HUDEP-2 (cell line): Measurements from ENCODE around the gene RSPH1.

Experiments used
- DNase-seq, 76 experiments: peaks; one replicate each; lab custom pipeline; 2025; ENCODE audit not compliant: unreplicated experiment in 76 of 76; lab: John Stamatoyannopoulos, UW

Gene RSPH1

GRCh38 chr21:42513985-42514882, 18.2 kb upstream of the RSPH1 start:
- peak in 15 of 76 experiments; percentile 9 to 50 (median 31) for DNase-seq

- peak in 8 of 76 experiments; percentile 29 to 60 (median 44) for DNase-seq
Measured at GRCh38 chr21:42513151-42513984, 17.3 kb upstream of the RSPH1 start, which contains the start of gene SLC37A1. TSS of gene SLC37A1 (plus strand) at chr21:42513852. CDS start at chr21:42518455, 4,603 bp downstream.

- no peak for DNase-seq
Measured at GRCh38 chr21:42512346-42513034, 16.5 kb upstream of the RSPH1 start.

GRCh38 chr21:42509244-42509643, 13.2 kb upstream of the RSPH1 start:
- no peak for DNase-seq

GRCh38 chr21:42508371-42508770, 12.3 kb upstream of the RSPH1 start:
- no peak for DNase-seq

- DNase-seq, result no peak
Measured at GRCh38 chr21:42507418-42507817, 11.4 kb upstream of the RSPH1 start.

- no peak for DNase-seq
Measured at GRCh38 chr21:42505090-42505726, 9.2 kb upstream of the RSPH1 start.

GRCh38 chr21:42503711-42504110, 7.7 kb upstream of the RSPH1 start:
- DNase-seq, result peak in 30 of 76 experiments; percentile 7 to 66 (median 24)

- DNase-seq, result no peak
Measured at GRCh38 chr21:42500736-42501135, 4.7 kb upstream of the RSPH1 start.

- DNase-seq, result no peak
Measured at GRCh38 chr21:42500225-42500624, 4.2 kb upstream of the RSPH1 start.

GRCh38 chr21:42499444-42500112, 3.6 kb upstream of the RSPH1 start:
- no peak for DNase-seq

- no peak for DNase-seq
Measured at GRCh38 chr21:42498012-42498411, 2.0 kb upstream of the RSPH1 start.

- DNase-seq, result no peak
Measured at GRCh38 chr21:42496839-42497202, 797 bp upstream of the RSPH1 start.

GRCh38 chr21:42495765-42496119, 282 bp downstream of the RSPH1 start:
- no peak for DNase-seq

GRCh38 chr21:42495027-42495426, 997 bp downstream of the RSPH1 start:
- DNase-seq, result no peak

- DNase-seq, result no peak
Measured at GRCh38 chr21:42493109-42494060, 2.6 kb downstream of the RSPH1 start.

- DNase-seq, result no peak
Measured at GRCh38 chr21:42492201-42492600, 3.8 kb downstream of the RSPH1 start.

- DNase-seq, result no peak
Measured at GRCh38 chr21:42491328-42491727, 4.7 kb downstream of the RSPH1 start.

- DNase-seq, result peak in 45 of 76 experiments; percentile 9 to 63 (median 39)
Measured at GRCh38 chr21:42490720-42491119, 5.3 kb downstream of the RSPH1 start.
